B cell (primary cell): ENCODE results near the gene FAM124A.

Experiments
- EZH2 ChIP-seq: IDR thresholded peaks from 2 replicates; pipeline ENCODE4 v1.6.1; 2012; ENCODE audit warnings: borderline replicate concordance, low read depth, mild to moderate bottlenecking, moderate library complexity, low read length; ENCODE audit not compliant: insufficient read depth, poor library complexity, severe bottlenecking
- TF ChIP-seq, protein P1 (sequence below): fragments of 200-600 bp; IDR thresholded peaks from one replicate; pipeline ENCODE4 v1.8.0; 2022; ENCODE audit warnings: antibody characterized with exemption, mild to moderate bottlenecking

DNA sequence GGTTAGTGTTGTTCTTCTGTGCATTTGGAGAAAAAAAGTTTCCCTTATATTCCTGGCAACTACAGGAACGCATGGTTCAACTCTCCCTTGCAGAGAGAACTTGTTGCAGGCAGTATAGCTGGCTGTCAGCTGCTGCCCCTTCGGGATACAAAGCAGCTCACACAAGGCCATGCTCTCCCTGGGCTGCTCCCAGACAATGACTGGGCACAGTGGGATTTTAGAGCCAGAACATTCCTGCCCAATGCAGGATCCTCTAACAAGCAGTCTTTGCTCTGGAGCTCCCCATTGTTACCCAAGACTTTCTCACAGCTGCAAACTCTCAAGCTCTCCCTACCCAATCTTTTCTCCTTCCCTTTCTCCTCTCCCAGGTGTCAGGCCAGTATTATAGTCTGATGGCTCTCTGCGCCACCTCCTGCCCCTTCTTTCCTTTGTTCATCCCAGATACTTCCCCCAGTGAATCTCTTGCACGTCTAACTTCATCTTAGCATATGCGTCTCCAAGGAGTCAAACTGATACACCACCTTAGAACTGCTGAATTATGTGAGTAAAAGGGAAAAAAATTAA lies 89.8 kb downstream of the FAM124A start:
- TF ChIP-seq EZH2 = no peak
- TF ChIP-seq, protein P1, sequence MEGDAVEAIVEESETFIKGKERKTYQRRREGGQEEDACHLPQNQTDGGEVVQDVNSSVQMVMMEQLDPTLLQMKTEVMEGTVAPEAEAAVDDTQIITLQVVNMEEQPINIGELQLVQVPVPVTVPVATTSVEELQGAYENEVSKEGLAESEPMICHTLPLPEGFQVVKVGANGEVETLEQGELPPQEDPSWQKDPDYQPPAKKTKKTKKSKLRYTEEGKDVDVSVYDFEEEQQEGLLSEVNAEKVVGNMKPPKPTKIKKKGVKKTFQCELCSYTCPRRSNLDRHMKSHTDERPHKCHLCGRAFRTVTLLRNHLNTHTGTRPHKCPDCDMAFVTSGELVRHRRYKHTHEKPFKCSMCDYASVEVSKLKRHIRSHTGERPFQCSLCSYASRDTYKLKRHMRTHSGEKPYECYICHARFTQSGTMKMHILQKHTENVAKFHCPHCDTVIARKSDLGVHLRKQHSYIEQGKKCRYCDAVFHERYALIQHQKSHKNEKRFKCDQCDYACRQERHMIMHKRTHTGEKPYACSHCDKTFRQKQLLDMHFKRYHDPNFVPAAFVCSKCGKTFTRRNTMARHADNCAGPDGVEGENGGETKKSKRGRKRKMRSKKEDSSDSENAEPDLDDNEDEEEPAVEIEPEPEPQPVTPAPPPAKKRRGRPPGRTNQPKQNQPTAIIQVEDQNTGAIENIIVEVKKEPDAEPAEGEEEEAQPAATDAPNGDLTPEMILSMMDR = no peak
